Neural cell (in vitro differentiated cells): ENCODE results near the gene TLE3.

ENCODE experiments used
- CTCF ChIP-seq: fragments of 450-650 bp; IDR thresholded peaks from 2 replicates; pipeline ENCODE4 v1.5.1; 2014; ENCODE audit warnings: antibody characterized with exemption, mild to moderate bottlenecking, moderate library complexity; ENCODE audit not compliant: poor library complexity, severe bottlenecking
- EP300 ChIP-seq: fragments of 450-650 bp; conservative IDR thresholded peaks from 2 replicates; pipeline ENCODE4 v1.6.1; 2014; ENCODE audit warnings: antibody characterized with exemption, mild to moderate bottlenecking, moderate library complexity; ENCODE audit not compliant: poor library complexity, severe bottlenecking
- EZH2 ChIP-seq: fragments of 200-600, 300-800 bp; shearing (Covaris generic), sonication (generic); IDR thresholded peaks from 2 replicates; pipeline ENCODE4 v1.6.1; 2014; ENCODE audit warnings: antibody characterized with exemption, low read length, borderline replicate concordance, mild to moderate bottlenecking; ENCODE audit not compliant: insufficient read depth, poor library complexity, severe bottlenecking
- MXI1 ChIP-seq: fragments of 450-650 bp; conservative IDR thresholded peaks from 2 replicates; pipeline ENCODE4 v1.6.1; 2014; ENCODE audit warnings: antibody characterized with exemption, mild to moderate bottlenecking; ENCODE audit not compliant: poor library complexity, severe bottlenecking
- POLR2AphosphoS5 ChIP-seq: IDR thresholded peaks from 2 replicates; pipeline ENCODE4 v1.6.1; 2012
- RAD21 ChIP-seq: fragments of 450-650 bp; conservative IDR thresholded peaks from 2 replicates; pipeline ENCODE4 v1.6.1; 2014; ENCODE audit warnings: antibody characterized with exemption, mild to moderate bottlenecking, moderate library complexity
- SMC3 ChIP-seq: fragments of 450-650 bp; conservative IDR thresholded peaks from 2 replicates; pipeline ENCODE4 v1.6.1; 2014; ENCODE audit warnings: antibody characterized with exemption, mild to moderate bottlenecking, moderate library complexity; ENCODE audit not compliant: poor library complexity
- TAF1 ChIP-seq: IDR thresholded peaks from 2 replicates; pipeline ENCODE4 v1.6.1; 2012; ENCODE audit warnings: low read depth
- TF ChIP-seq, protein P1 (sequence below): IDR thresholded peaks from 2 replicates; pipeline ENCODE4 v1.6.1; 2012; ENCODE audit warnings: borderline replicate concordance

GRCh38 chr15:70039917-70040316, 57.8 kb downstream of the TLE3 start:
- TF ChIP-seq EZH2, result no peak
- TF ChIP-seq RAD21, result no peak
- no peak for TF ChIP-seq CTCF
- TF ChIP-seq POLR2AphosphoS5, result no peak
- TF ChIP-seq EP300, result no peak
- no peak for TF ChIP-seq SMC3
- no peak for TF ChIP-seq TAF1
- TF ChIP-seq, protein P1, sequence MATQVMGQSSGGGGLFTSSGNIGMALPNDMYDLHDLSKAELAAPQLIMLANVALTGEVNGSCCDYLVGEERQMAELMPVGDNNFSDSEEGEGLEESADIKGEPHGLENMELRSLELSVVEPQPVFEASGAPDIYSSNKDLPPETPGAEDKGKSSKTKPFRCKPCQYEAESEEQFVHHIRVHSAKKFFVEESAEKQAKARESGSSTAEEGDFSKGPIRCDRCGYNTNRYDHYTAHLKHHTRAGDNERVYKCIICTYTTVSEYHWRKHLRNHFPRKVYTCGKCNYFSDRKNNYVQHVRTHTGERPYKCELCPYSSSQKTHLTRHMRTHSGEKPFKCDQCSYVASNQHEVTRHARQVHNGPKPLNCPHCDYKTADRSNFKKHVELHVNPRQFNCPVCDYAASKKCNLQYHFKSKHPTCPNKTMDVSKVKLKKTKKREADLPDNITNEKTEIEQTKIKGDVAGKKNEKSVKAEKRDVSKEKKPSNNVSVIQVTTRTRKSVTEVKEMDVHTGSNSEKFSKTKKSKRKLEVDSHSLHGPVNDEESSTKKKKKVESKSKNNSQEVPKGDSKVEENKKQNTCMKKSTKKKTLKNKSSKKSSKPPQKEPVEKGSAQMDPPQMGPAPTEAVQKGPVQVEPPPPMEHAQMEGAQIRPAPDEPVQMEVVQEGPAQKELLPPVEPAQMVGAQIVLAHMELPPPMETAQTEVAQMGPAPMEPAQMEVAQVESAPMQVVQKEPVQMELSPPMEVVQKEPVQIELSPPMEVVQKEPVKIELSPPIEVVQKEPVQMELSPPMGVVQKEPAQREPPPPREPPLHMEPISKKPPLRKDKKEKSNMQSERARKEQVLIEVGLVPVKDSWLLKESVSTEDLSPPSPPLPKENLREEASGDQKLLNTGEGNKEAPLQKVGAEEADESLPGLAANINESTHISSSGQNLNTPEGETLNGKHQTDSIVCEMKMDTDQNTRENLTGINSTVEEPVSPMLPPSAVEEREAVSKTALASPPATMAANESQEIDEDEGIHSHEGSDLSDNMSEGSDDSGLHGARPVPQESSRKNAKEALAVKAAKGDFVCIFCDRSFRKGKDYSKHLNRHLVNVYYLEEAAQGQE, result no peak
- no peak for TF ChIP-seq MXI1
